HCT116 (cell line): ENCODE results near the gene FASN. TPM values are rescaled to one million over a fixed set of nuclear protein-coding genes. Genes with fewer than 3 reads are reported as not detected.

Experiments used
- ATAC-seq: fragments of 200-7000 bp; cut with Tn5 transposase; 2 replicates; pipeline ENCODE4 v1.9.1; 2020; ENCODE audit warnings: mild to moderate bottlenecking, moderate library complexity
- BruUV-seq: library from RNA; stranded (reverse); fragments of 400-500 nt; replicated peaks from 2 replicates; lab custom pipeline; 2021; lab: Mats Ljungman, UMichigan
- CTCF ChIA-PET: fragments of 300-600 bp; sonication (Branson Sonifier 250); formaldehyde crosslinking; loops from one replicate; lab custom pipeline; 2021; ENCODE audit warnings: antibody characterized with exemption; lab: Charles Lee
- POLR2A ChIA-PET: fragments of 300-600, 350-600 bp; sonication (Branson Sonifier 250); formaldehyde crosslinking; loops from one replicate; lab custom pipeline; 2021; ENCODE audit warnings: antibody characterized with exemption; lab: Charles Lee
- RAD21 ChIA-PET, 2 experiments: fragments of 300-600 bp; sonication (Branson Sonifier 250); formaldehyde crosslinking; loops; one replicate each; lab custom pipeline; 2023; ENCODE audit warnings: low total read pairs in 2 of 2; ENCODE audit not compliant: uncharacterized antibody in 2 of 2, unreplicated experiment in 2 of 2, low non-redundant PET in 1 of 2; lab: Charles Lee
- DNase-seq: peaks from one replicate; pipeline ENCODE4 v3.0.0-alpha.2; 2010; ENCODE audit warnings: low read depth, low spot score
- H2AFZ ChIP-seq: fragments of 200-600 bp; shearing (Covaris generic), sonication (generic); 2 replicates; pipeline ENCODE4 v1.6.1; 2017; ENCODE audit warnings: low read depth, mixed run types, mixed read lengths, antibody characterized with exemption, low read length; ENCODE audit not compliant: poor library complexity, severe bottlenecking
- H3K27ac ChIP-seq: 2 replicates; pipeline ENCODE4 v1.5.1; 2012; ENCODE audit warnings: low read depth, low read length
- H3K27me3 ChIP-seq: fragments of 200-600 bp; sonication (generic); 2 replicates; pipeline ENCODE4 v1.6.1; 2016; ENCODE audit warnings: mixed run types, low read length, mixed read lengths; ENCODE audit not compliant: insufficient read depth
- H3K36me3 ChIP-seq, 2 experiments: fragments of 200-500 bp in 1 of 2; fragments of 200-600 bp in 1 of 2; sonication (Bioruptor generic) in 1 of 2; sonication (generic) in 1 of 2; 2 replicates each; pipeline versions ENCODE4 v1.5.1 to v1.6.1; 2014 to 2016; ENCODE audit warnings: low read length in 2 of 2, inconsistent platforms in 1 of 2, mixed read lengths in 1 of 2, mixed run types in 1 of 2; ENCODE audit not compliant: insufficient read depth in 2 of 2, control insufficient read depth in 1 of 2
- H3K4me1 ChIP-seq, 2 experiments: fragments of 200-600 bp in 1 of 2; sonication (generic) in 1 of 2; 2 replicates each; pipeline versions ENCODE4 v1.5.1 to v1.6.1; 2012 to 2017; ENCODE audit warnings: low read length in 2 of 2, inconsistent platforms in 1 of 2, mild to moderate bottlenecking in 1 of 2, mixed read lengths in 1 of 2, mixed run types in 1 of 2, moderate library complexity in 1 of 2; ENCODE audit not compliant: insufficient read depth in 2 of 2, control insufficient read depth in 1 of 2
- H3K4me2 ChIP-seq: fragments of 200-600 bp; sonication (generic); 2 replicates; pipeline ENCODE4 v1.6.1; 2017; ENCODE audit warnings: mixed run types, low read length, mixed read lengths
- H3K4me3 ChIP-seq, 2 experiments: fragments of 200-600 bp in 1 of 2; sonication (generic) in 1 of 2; replicated peaks in 1 of 2; 2 replicates each; pipeline ENCODE4 v1.5.1; 2011 to 2016; ENCODE audit warnings: low read length in 2 of 2, control low read depth in 1 of 2, low read depth in 1 of 2, mild to moderate bottlenecking in 1 of 2, mixed read lengths in 1 of 2, mixed run types in 1 of 2
- H3K79me2 ChIP-seq: fragments of 200-600 bp; sonication (generic); 2 replicates; pipeline ENCODE4 v1.6.1; 2017; ENCODE audit warnings: mild to moderate bottlenecking, mixed run types, low read length, moderate library complexity, mixed read lengths; ENCODE audit not compliant: insufficient read depth
- H3K9ac ChIP-seq: fragments of 200-600 bp; sonication (generic); 2 replicates; pipeline ENCODE4 v1.6.1; 2016; ENCODE audit warnings: low read length, mixed read lengths
- H3K9me2 ChIP-seq: fragments of 200-600 bp; sonication (generic), shearing (Covaris generic); 2 replicates; pipeline ENCODE4 v1.6.1; 2017; ENCODE audit warnings: mixed run types, mild to moderate bottlenecking, moderate library complexity; ENCODE audit not compliant: insufficient read depth
- H3K9me3 ChIP-seq, 2 experiments: fragments of 200-500 bp in 1 of 2; fragments of 200-600 bp in 1 of 2; sonication (Bioruptor generic) in 1 of 2; sonication (generic) in 1 of 2; 2 replicates each; pipeline ENCODE4 v1.6.1; 2014 to 2017; ENCODE audit warnings: low read length in 2 of 2, mixed read lengths in 2 of 2, inconsistent platforms in 1 of 2, low read depth in 1 of 2, mild to moderate bottlenecking in 1 of 2, mixed run types in 1 of 2, moderate library complexity in 1 of 2; ENCODE audit not compliant: control insufficient read depth in 1 of 2, insufficient read depth in 1 of 2
- H4K20me1 ChIP-seq: fragments of 200-600 bp; sonication (generic), shearing (Covaris generic); 2 replicates; pipeline ENCODE4 v1.6.1; 2017; ENCODE audit warnings: mixed run types, mild to moderate bottlenecking, moderate library complexity; ENCODE audit not compliant: insufficient read depth
- CEBPB ChIP-seq: IDR thresholded peaks from 2 replicates; pipeline ENCODE4 v1.6.1; 2012; ENCODE audit warnings: low read depth
- EGR1 ChIP-seq: IDR thresholded peaks from 2 replicates; pipeline ENCODE4 v1.6.1; 2012; ENCODE audit warnings: low read depth
- ELF1 ChIP-seq: IDR thresholded peaks from 2 replicates; pipeline ENCODE4 v1.6.1; 2012; ENCODE audit warnings: low read depth, borderline replicate concordance
- EZH2 ChIP-seq: fragments of 200-600 bp; sonication (generic); IDR thresholded peaks from 2 replicates; pipeline ENCODE4 v1.6.1; 2017; ENCODE audit warnings: antibody characterized with exemption, mixed run types
- MAX ChIP-seq: IDR thresholded peaks from 2 replicates; pipeline ENCODE4 v1.6.1; 2012
- POLR2AphosphoS5 ChIP-seq: IDR thresholded peaks from 2 replicates; pipeline ENCODE4 v1.6.1; 2011; ENCODE audit warnings: mild to moderate bottlenecking, low read depth, low read length, moderate library complexity
- SRF ChIP-seq: IDR thresholded peaks from 2 replicates; pipeline ENCODE4 v1.6.1; 2012; ENCODE audit warnings: low read depth
- TCF7L2 ChIP-seq: IDR thresholded peaks from 2 replicates; pipeline ENCODE4 v1.7.0; 2011; ENCODE audit warnings: borderline replicate concordance, inconsistent platforms; ENCODE audit not compliant: insufficient read depth, insufficient read length; ENCODE audit errors: extremely low read depth
- YY1 ChIP-seq: IDR thresholded peaks from 2 replicates; pipeline ENCODE4 v1.6.1; 2011; ENCODE audit warnings: low read length, low read depth, moderate library complexity, mild to moderate bottlenecking; ENCODE audit not compliant: insufficient replicate concordance; ENCODE audit errors: extremely low read depth
- ZFX ChIP-seq: fragments of 450-650 bp; IDR thresholded peaks from 2 replicates; pipeline ENCODE4 v1.6.1; 2017
- ZNF274 ChIP-seq: fragments of 200-500 bp; sonication (Bioruptor generic); IDR thresholded peaks from 2 replicates; pipeline ENCODE4 v1.6.1; 2014; ENCODE audit warnings: mild to moderate bottlenecking, low read depth, low read length, inconsistent platforms
- intact Hi-C: fragments of 100-400 bp; cut with micrococcal nuclease; formaldehyde crosslinking; loops from 2 replicates; pipeline ENCODE4 v1.10.0; 2022
- total RNA-seq: library from RNA; stranded (reverse); gene quantifications from one replicate; pipeline ENCODE4 v1.2.1, GENCODE V29; 2021; ENCODE audit not compliant: unreplicated experiment

The FASN gene
- total RNA-seq, 1 experiment from 2014 or later = 754 TPM

- no peak for TF ChIP-seq POLR2AphosphoS5
- no peak for TF ChIP-seq CEBPB
- TF ChIP-seq YY1 = no peak
- TF ChIP-seq ZFX = no peak
- no peak for TF ChIP-seq EGR1
- TF ChIP-seq TCF7L2 = no peak
- TF ChIP-seq ZNF274 = no peak
- TF ChIP-seq MAX = no peak
- no peak for TF ChIP-seq ELF1
These were observed 55.4 kb downstream of the FASN start (continued) for GRCh38 chr17:82042649-82043048.

GRCh38 chr17:82041144-82041814 is 56.8 kb downstream of the FASN start:
- no peak for DNase-seq
- Histone ChIP-seq H3K79me2 (peaks cover 8% of the 10 kb centered on the region; the same call in 1 of the 2 replicates), H2AFZ (no peak overlapping the region), H3K9ac (no peak overlapping the region), H3K4me1 (peaks cover 6 to 11% of the 10 kb centered on the region in 2 experiments), H3K4me3 (no peak overlapping the region), H3K4me2 (no peak overlapping the region), H3K27ac (no peak overlapping the region)
- ChIA-PET CTCF (interaction anchor here (1.2 kb wide), 1 partner anchor 11 kb away, joined by 3 read pairs; no protein-coding TSS in a partner anchor), POLR2A (no interaction called here)
- no peak for ATAC-seq
- intact Hi-C loops = no loop called here
- TF ChIP-seq SRF (no peak), MAX (no peak), EZH2 (no peak)
- TF ChIP-seq, all 23 proteins: peak for 0
- RAD21 ChIA-PET = no interaction called here
- Histone ChIP-seq H3K27me3 (no peaks in the 10 kb centered on the region), H3K36me3 (no peaks in the 10 kb centered on the region), H3K9me2 (no peaks in the 10 kb centered on the region), H4K20me1 (no peaks in the 10 kb centered on the region), H3K9me3 (no peaks in the 10 kb centered on the region)
- no TSS peak for BruUV-seq
